H9 (cell line): ENCODE results near the gene KRT35. TPM values are rescaled to one million over a fixed set of nuclear protein-coding genes. Genes with fewer than 3 reads are reported as not detected.

Source experiments
- DNase-seq: peaks from one replicate; pipeline ENCODE4 v3.0.0-alpha.2; 2017
- H2AFZ ChIP-seq: one replicate; pipeline ENCODE4 v1.6.1; 2013; ENCODE audit warnings: mild to moderate bottlenecking, low read length, control low read depth, moderate library complexity
- H2AK5ac ChIP-seq: 2 replicates; pipeline ENCODE4 v1.6.1; 2013; ENCODE audit warnings: low read length, control low read depth, mixed read lengths; ENCODE audit not compliant: insufficient read length
- H2BK120ac ChIP-seq: one replicate; pipeline ENCODE4 v1.6.1; 2013; ENCODE audit warnings: low read depth, mild to moderate bottlenecking, low read length, control low read depth, inconsistent platforms; ENCODE audit not compliant: poor library complexity, severe bottlenecking
- H2BK12ac ChIP-seq: 2 replicates; pipeline ENCODE4 v1.6.1; 2013; ENCODE audit warnings: low read length, control low read depth, mixed read lengths, low read depth; ENCODE audit not compliant: insufficient read length
- H2BK15ac ChIP-seq: 2 replicates; pipeline ENCODE4 v1.6.1; 2013; ENCODE audit warnings: low read depth, low read length, control low read depth
- H2BK20ac ChIP-seq: one replicate; pipeline ENCODE4 v1.6.1; 2013; ENCODE audit warnings: low read depth, mild to moderate bottlenecking, low read length, control low read depth, inconsistent platforms; ENCODE audit not compliant: poor library complexity, severe bottlenecking
- H2BK5ac ChIP-seq: 2 replicates; pipeline ENCODE4 v1.6.1; 2013; ENCODE audit warnings: low read length, control low read depth, mixed read lengths; ENCODE audit not compliant: insufficient read length
- H3K14ac ChIP-seq: 2 replicates; pipeline ENCODE4 v1.6.1; 2013; ENCODE audit warnings: low read length, control low read depth; ENCODE audit not compliant: insufficient read depth
- H3K18ac ChIP-seq: 2 replicates; pipeline ENCODE4 v1.6.1; 2013; ENCODE audit warnings: low read depth, mild to moderate bottlenecking, mixed read lengths, low read length, control low read depth; ENCODE audit not compliant: insufficient read length
- H3K23ac ChIP-seq: 2 replicates; pipeline ENCODE4 v1.6.1; 2013; ENCODE audit warnings: low read length, control low read depth, mixed read lengths, low read depth; ENCODE audit not compliant: insufficient read length
- H3K23me2 ChIP-seq: 2 replicates; pipeline ENCODE4 v1.6.1; 2013; ENCODE audit warnings: low read depth, mild to moderate bottlenecking, mixed read lengths, low read length, control low read depth; ENCODE audit not compliant: insufficient read length, poor library complexity, severe bottlenecking
- H3K27ac ChIP-seq: 2 replicates; pipeline ENCODE4 v1.5.1; 2013; ENCODE audit warnings: low read length, control low read depth, mixed read lengths, low read depth; ENCODE audit not compliant: insufficient read length
- H3K27me3 ChIP-seq: 2 replicates; pipeline ENCODE4 v1.6.1; 2013; ENCODE audit warnings: low read length, control low read depth, inconsistent platforms; ENCODE audit not compliant: insufficient read depth
- H3K4ac ChIP-seq: 2 replicates; pipeline ENCODE4 v1.6.1; 2013; ENCODE audit warnings: low read depth, mild to moderate bottlenecking, control low read depth, inconsistent platforms, low read length, moderate library complexity
- H3K4me1 ChIP-seq: 2 replicates; pipeline ENCODE4 v1.6.1; 2013; ENCODE audit warnings: low read length, control low read depth, inconsistent platforms; ENCODE audit not compliant: insufficient read depth
- H3K4me2 ChIP-seq: 2 replicates; pipeline ENCODE4 v1.6.1; 2013; ENCODE audit warnings: low read length, control low read depth, mixed read lengths; ENCODE audit not compliant: insufficient read length, insufficient read depth
- H3K56ac ChIP-seq: 2 replicates; pipeline ENCODE4 v1.6.1; 2013; ENCODE audit warnings: low read depth, mild to moderate bottlenecking, mixed read lengths, low read length, control low read depth; ENCODE audit not compliant: insufficient read length
- H3K79me1 ChIP-seq: 2 replicates; pipeline ENCODE4 v1.6.1; 2013; ENCODE audit warnings: low read depth, mild to moderate bottlenecking, moderate library complexity, low read length, control low read depth, inconsistent platforms; ENCODE audit not compliant: insufficient read depth, poor library complexity, severe bottlenecking
- H3K79me2 ChIP-seq: 2 replicates; pipeline ENCODE4 v1.6.1; 2013; ENCODE audit warnings: low read length, control low read depth, inconsistent platforms; ENCODE audit not compliant: insufficient read depth
- H3K9ac ChIP-seq: 2 replicates; pipeline ENCODE4 v1.6.1; 2013; ENCODE audit warnings: low read length, control low read depth, mixed read lengths; ENCODE audit not compliant: insufficient read length; ENCODE audit errors: extremely low read depth
- H3K9me3 ChIP-seq: one replicate; pipeline ENCODE4 v1.6.1; 2013; ENCODE audit warnings: low read depth, low read length, inconsistent platforms; ENCODE audit not compliant: control insufficient read depth
- H3T11ph ChIP-seq: one replicate; pipeline ENCODE4 v1.6.1; 2013; ENCODE audit warnings: mild to moderate bottlenecking, low read length, control low read depth, inconsistent platforms
- H4K20me1 ChIP-seq: one replicate; pipeline ENCODE4 v1.6.1; 2013; ENCODE audit not compliant: control insufficient read depth, insufficient read length, insufficient read depth
- H4K5ac ChIP-seq: 2 replicates; pipeline ENCODE4 v1.6.1; 2013; ENCODE audit warnings: low read depth, mild to moderate bottlenecking, mixed read lengths, low read length, control low read depth; ENCODE audit not compliant: insufficient read length
- H4K8ac ChIP-seq: replicated peaks from 2 replicates; pipeline ENCODE4 v1.6.1; 2013; ENCODE audit warnings: low read length, control low read depth, mixed read lengths, low read depth; ENCODE audit not compliant: insufficient read length
- H4K91ac ChIP-seq: 2 replicates; pipeline ENCODE4 v1.6.1; 2013; ENCODE audit warnings: low read depth, mild to moderate bottlenecking, moderate library complexity, mixed read lengths, low read length, control low read depth; ENCODE audit not compliant: insufficient read length
- H3K27ac Mint-ChIP-seq, 3 experiments: 2 replicates in 2 of 3; 3 replicates in 1 of 3; pipeline ENCODE4 v1.8.0; 2020 to 2021; ENCODE audit warnings: mixed read lengths in 3 of 3, mild to moderate bottlenecking in 1 of 3, moderate library complexity in 1 of 3
- H3K27me3 Mint-ChIP-seq: 2 replicates; pipeline ENCODE4 v1.8.0; 2021; ENCODE audit warnings: low read depth, mild to moderate bottlenecking, moderate library complexity, mixed read lengths
- H3K36me3 Mint-ChIP-seq, 3 experiments: 2 replicates in 2 of 3; 3 replicates in 1 of 3; pipeline ENCODE4 v1.8.0; 2020 to 2021; ENCODE audit warnings: low read depth in 3 of 3, mixed read lengths in 3 of 3; ENCODE audit not compliant: insufficient read depth in 1 of 3
- H3K4me1 Mint-ChIP-seq, 2 experiments: 2 replicates each; pipeline ENCODE4 v1.8.0; 2020; ENCODE audit warnings: mixed read lengths in 2 of 2
- H3K4me3 Mint-ChIP-seq, 2 experiments: 2 replicates in 1 of 2; 3 replicates in 1 of 2; pipeline ENCODE4 v1.8.0; 2020 to 2021; ENCODE audit warnings: mild to moderate bottlenecking in 2 of 2, mixed read lengths in 2 of 2, moderate library complexity in 1 of 2
- H3K9me3 Mint-ChIP-seq, 2 experiments: 2 replicates in 1 of 2; 3 replicates in 1 of 2; pipeline ENCODE4 v1.8.0; 2020; ENCODE audit warnings: mild to moderate bottlenecking in 2 of 2, mixed read lengths in 2 of 2, moderate library complexity in 1 of 2
- WGBS: extraction: QIAGEN DNeasy Blood & Tissue Kit; methylation state at CpG from one replicate; pipeline ENCODE4 v1.1.7; 2013; ENCODE audit warnings: missing lambda C conversion rate, low lambda C conversion rate, mixed read lengths; ENCODE audit not compliant: insufficient read length; ENCODE audit errors: extremely low coverage; 5-methylcytosine and 5-hydroxymethylcytosine counted together
- total RNA-seq: library from RNA; stranded (reverse); gene quantifications from 2 replicates; pipeline ENCODE4 v1.2.1, GENCODE V29; 2021
- TF ChIP-seq, protein P1 (sequence below): fragments of 200-600 bp; sonication (generic); conservative IDR thresholded peaks from 3 replicates; pipeline ENCODE4 v1.8.0; 2021; ENCODE audit warnings: antibody characterized with exemption, mild to moderate bottlenecking

The KRT35 gene
- total RNA-seq, 1 experiment from 2014 or later, result not detected

DNA sequence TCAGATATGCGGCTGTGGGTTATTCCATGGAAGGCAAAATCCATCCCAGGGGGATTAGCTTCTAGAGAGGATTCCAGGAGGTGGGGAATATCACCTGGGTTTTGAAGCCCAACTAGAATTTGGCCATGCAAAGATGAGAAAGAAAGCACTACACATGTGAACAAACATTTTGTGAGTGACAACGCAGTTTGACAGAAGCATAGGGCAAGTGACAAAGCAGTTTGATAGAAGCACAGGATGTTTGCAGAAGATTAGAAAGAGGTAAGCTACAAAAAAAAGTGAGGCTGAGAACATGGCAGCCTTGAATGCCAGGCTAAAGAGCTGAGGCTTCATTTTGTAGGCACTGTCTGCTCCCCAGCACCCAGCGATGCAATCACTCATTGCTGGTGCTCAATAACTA lies 27.9 kb downstream of the KRT35 start:
- Histone ChIP-seq H3K14ac (no peak overlapping the region), H2BK5ac (no peak overlapping the region), H3K9ac (no peak overlapping the region), H3K27me3 (no peaks in the 10 kb centered on the region), H3K4me2 (no peak overlapping the region), H3K79me2 (no peaks in the 10 kb centered on the region), H3K23ac (no peak overlapping the region), H3K79me1 (no peaks in the 10 kb centered on the region), H2AFZ (no peak overlapping the region), H3K9me3 (peaks cover 12% of the 10 kb centered on the region), H4K5ac (no peak overlapping the region), H2BK120ac (no peak overlapping the region), H4K91ac (no peak overlapping the region), H4K8ac (no peak overlapping the region), H4K20me1 (no peaks in the 10 kb centered on the region), H3K23me2 (no peaks in the 10 kb centered on the region), H2AK5ac (no peak overlapping the region), H3T11ph (no peak overlapping the region), H3K56ac (no peak overlapping the region), H3K18ac (no peak overlapping the region), H2BK20ac (no peak overlapping the region), H3K27ac (no peak overlapping the region), H3K4me1 (no peaks in the 10 kb centered on the region), H2BK12ac (no peak overlapping the region), H3K4ac (no peak overlapping the region), H2BK15ac (no peak overlapping the region)
- no CpG with 5 or more reads among the region's 3 CpGs for whole genome bisulfite sequencing
- H3K4me1 Mint-ChIP-seq, result no peaks in the 10 kb centered on the region
- no peak overlapping the region for H3K27ac Mint-ChIP-seq
- TF ChIP-seq, protein P1, sequence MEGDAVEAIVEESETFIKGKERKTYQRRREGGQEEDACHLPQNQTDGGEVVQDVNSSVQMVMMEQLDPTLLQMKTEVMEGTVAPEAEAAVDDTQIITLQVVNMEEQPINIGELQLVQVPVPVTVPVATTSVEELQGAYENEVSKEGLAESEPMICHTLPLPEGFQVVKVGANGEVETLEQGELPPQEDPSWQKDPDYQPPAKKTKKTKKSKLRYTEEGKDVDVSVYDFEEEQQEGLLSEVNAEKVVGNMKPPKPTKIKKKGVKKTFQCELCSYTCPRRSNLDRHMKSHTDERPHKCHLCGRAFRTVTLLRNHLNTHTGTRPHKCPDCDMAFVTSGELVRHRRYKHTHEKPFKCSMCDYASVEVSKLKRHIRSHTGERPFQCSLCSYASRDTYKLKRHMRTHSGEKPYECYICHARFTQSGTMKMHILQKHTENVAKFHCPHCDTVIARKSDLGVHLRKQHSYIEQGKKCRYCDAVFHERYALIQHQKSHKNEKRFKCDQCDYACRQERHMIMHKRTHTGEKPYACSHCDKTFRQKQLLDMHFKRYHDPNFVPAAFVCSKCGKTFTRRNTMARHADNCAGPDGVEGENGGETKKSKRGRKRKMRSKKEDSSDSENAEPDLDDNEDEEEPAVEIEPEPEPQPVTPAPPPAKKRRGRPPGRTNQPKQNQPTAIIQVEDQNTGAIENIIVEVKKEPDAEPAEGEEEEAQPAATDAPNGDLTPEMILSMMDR, result no peak
- H3K4me3 Mint-ChIP-seq, result no peak overlapping the region
- no peak for DNase-seq
- peaks cover 3 to 13% of the 10 kb centered on the region in 2 experiments for H3K9me3 Mint-ChIP-seq
- H3K27me3 Mint-ChIP-seq, result peaks cover 10% of the 10 kb centered on the region
- no peaks in the 10 kb centered on the region; a peak in 4 of 7 replicates for H3K36me3 Mint-ChIP-seq
